ENCODE data around the gene AXIN1. TPM values are rescaled to one million over a fixed set of nuclear protein-coding genes. Genes with fewer than 3 reads are reported as not detected.

The AXIN1 gene
- total and polyA plus RNA-seq, 9 of the 15 experiments (the other 6 are each of a cell fraction or from before 2014, with no cell fraction given): 0.42 to 58.0 (median 25.9) TPM

GRCh38 chr16:268141-269053 is 84.1 kb downstream of the AXIN1 start:
- peaks cover 4% of the 10 kb centered on the region; the same call in 1 of the 3 replicates for H3K36me3 ChIP-seq (ENCODE audit: control insufficient read depth, insufficient read depth, low read length)
- no peaks in the 10 kb centered on the region for H3K79me2 ChIP-seq (ENCODE audit: control insufficient read depth, insufficient read depth, low read length)
- H3K27ac ChIP-seq (ENCODE audit: extremely low read depth, low read depth, low read length): no peak overlapping the region
- H3K9ac ChIP-seq (ENCODE audit: insufficient read depth in 1 of 2, low read depth in 2 of 2, low read length in 2 of 2): peak overlapping the region in 1 of 2 experiments; percentile 76; a peak in 2 of 4 replicates
- H3K9me1 ChIP-seq (ENCODE audit: control insufficient read depth, insufficient read depth, low read length): no peaks in the 10 kb centered on the region
- no peaks in the 10 kb centered on the region; a peak in 1 of 5 replicates for H3K27me3 ChIP-seq (ENCODE audit: control insufficient read depth in 2 of 2, insufficient read depth in 2 of 2, low read length in 2 of 2)
- H2AFZ ChIP-seq (ENCODE audit: low read depth, low read length): 0 out of 2 replicates have a peak overlapping the region, but pooled peaks have one; percentile 24
- peaks cover 3% of the 10 kb centered on the region; the same call in 1 of the 2 replicates for H4K20me1 ChIP-seq (replicated peaks; ENCODE audit: control insufficient read depth, insufficient read depth, low read length)
- ChIA-PET POLR2A (interaction anchor here (1.0 to 1.1 kb wide), 2 partner anchors 8 to 9 kb away, joined by 3 to 5 read pairs; no protein-coding TSS in a partner anchor), CTCF (ENCODE audit: low intra/inter-chr PET ratio) (no interaction called here)
- intact Hi-C loops (cut with micrococcal nuclease) (no loop called here), in situ Hi-C loops (cut with MboI) (no loop called here)
- WGBS (ENCODE audit: insufficient coverage, low coverage, missing lambda C conversion rate): 23% methylated on average over 39 of the region's 40 CpGs
- peaks cover 0 to 73% of the 10 kb centered on the region in 2 experiments; a peak in 2 of 5 replicates for H3K4me1 ChIP-seq (replicated peaks in 1 of 2; ENCODE audit: control insufficient read depth in 2 of 2, insufficient read depth in 2 of 2, low read length in 2 of 2)
- ATAC-seq (no peak), FAIRE-seq (no peak), DNase-seq (ENCODE audit: extremely low read depth in 1 of 4, low spot score in 3 of 4) (no peak)
- TF ChIP-seq NFIC (IDR thresholded peaks at IDR 0.05) (0 out of 2 replicates have a peak, but pooled peaks have one; percentile 7), POLR2G (IDR thresholded peaks at IDR 0.05; ENCODE audit: low read depth, low read length) (peak; percentile 54), TFAP4 (CRISPR knock-in tag; IDR thresholded peaks at IDR 0.05; ENCODE audit: borderline replicate concordance) (peak; percentile 12; the same call in 1 of the 2 replicates), HEY1 (CRISPR knock-in tag; IDR thresholded peaks at IDR 0.05; ENCODE audit: borderline replicate concordance) (no peak), ZNF347 (CRISPR knock-in tag; IDR thresholded peaks at IDR 0.05; ENCODE audit: low read depth) (no peak), TCF7 (IDR thresholded peaks at IDR 0.05; ENCODE audit: borderline replicate concordance) (no peak)
- no peaks in the 10 kb centered on the region for H3K9me3 ChIP-seq (replicated peaks; ENCODE audit: control insufficient read depth, insufficient read depth, low read depth, low read length)
- no peak overlapping the region for H3K4me3 ChIP-seq
- no TSS peak for BruUV-seq (replicated peaks)
- H3K4me2 ChIP-seq (ENCODE audit: insufficient read depth, low read length): no peak overlapping the region; the same call in 1 of the 2 replicates

All from K562 (cell line).